Loucy (cell line): ENCODE data around the gene RSRP1.

ENCODE experiments used
- EZH2phosphoT487 ChIP-seq: fragments of 200-600 bp; IDR thresholded peaks from 2 replicates; pipeline ENCODE4 v1.6.1; 2018; ENCODE audit warnings: antibody characterized with exemption, mild to moderate bottlenecking, moderate library complexity, borderline replicate concordance
- TF ChIP-seq, protein P1 (sequence below): fragments of 200-600 bp; sonication (generic); conservative IDR thresholded peaks from 2 replicates; pipeline ENCODE4 v1.5.1; 2014; ENCODE audit warnings: mild to moderate bottlenecking, antibody characterized with exemption, low read length

DNA sequence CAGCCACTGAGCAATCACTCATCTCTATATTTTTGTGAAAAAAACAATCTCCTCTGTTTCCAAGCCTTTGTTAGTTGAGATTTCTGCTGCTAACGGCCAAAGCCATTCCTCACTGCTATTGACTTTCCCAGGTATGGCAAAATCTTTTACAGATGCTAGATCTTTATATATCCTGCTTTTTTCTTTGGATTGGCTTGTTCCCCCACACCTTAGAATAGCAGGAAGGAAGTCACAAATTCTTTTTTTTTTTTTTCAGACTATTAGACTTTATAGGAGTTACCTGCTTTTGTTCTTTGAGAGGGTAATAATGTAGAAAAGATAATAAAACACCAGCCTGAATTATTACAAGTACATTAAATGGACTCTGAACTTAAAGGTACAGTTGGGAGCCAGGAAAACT is 39.2 kb downstream of the RSRP1 start:
- TF ChIP-seq, protein P1, sequence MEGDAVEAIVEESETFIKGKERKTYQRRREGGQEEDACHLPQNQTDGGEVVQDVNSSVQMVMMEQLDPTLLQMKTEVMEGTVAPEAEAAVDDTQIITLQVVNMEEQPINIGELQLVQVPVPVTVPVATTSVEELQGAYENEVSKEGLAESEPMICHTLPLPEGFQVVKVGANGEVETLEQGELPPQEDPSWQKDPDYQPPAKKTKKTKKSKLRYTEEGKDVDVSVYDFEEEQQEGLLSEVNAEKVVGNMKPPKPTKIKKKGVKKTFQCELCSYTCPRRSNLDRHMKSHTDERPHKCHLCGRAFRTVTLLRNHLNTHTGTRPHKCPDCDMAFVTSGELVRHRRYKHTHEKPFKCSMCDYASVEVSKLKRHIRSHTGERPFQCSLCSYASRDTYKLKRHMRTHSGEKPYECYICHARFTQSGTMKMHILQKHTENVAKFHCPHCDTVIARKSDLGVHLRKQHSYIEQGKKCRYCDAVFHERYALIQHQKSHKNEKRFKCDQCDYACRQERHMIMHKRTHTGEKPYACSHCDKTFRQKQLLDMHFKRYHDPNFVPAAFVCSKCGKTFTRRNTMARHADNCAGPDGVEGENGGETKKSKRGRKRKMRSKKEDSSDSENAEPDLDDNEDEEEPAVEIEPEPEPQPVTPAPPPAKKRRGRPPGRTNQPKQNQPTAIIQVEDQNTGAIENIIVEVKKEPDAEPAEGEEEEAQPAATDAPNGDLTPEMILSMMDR, result no peak
- TF ChIP-seq EZH2phosphoT487, result no peak
